ENCODE data around the gene MAGEB17.
A peak's percentile ranks its signal among the peaks of the same experiment; 100 is the strongest.

GRCh38 chrX:16123222-16123786, 44.0 kb upstream of the MAGEB17 start, which contains the start of gene GRPR:
- TF ChIP-seq RFX5 (IDR thresholded peaks at IDR 0.05) (no peak), RNF2 (IDR thresholded peaks at IDR 0.05; ENCODE audit: borderline replicate concordance, low read depth) (no peak), ELK1 (IDR thresholded peaks at IDR 0.05; ENCODE audit: low read depth, low read length) (no peak), POLR2A (IDR thresholded peaks at IDR 0.05; ENCODE audit: low read length) (no peak), E2F6 (IDR thresholded peaks at IDR 0.05; ENCODE audit: borderline replicate concordance, low read depth) (no peak), EHMT2 (IDR thresholded peaks at IDR 0.05; ENCODE audit: low read depth) (no peak), MYC (IDR thresholded peaks at IDR 0.05; ENCODE audit: borderline replicate concordance, low read length) (no peak), GATA3 (IDR thresholded peaks at IDR 0.05; ENCODE audit: borderline replicate concordance) (no peak), ESRRA (IDR thresholded peaks at IDR 0.05; ENCODE audit: borderline replicate concordance, low read length) (no peak), EHF (CRISPR knock-in tag; IDR thresholded peaks at IDR 0.05) (no peak), EP300 (IDR thresholded peaks at IDR 0.05) (no peak)
- TF ChIP-seq, protein P1, sequence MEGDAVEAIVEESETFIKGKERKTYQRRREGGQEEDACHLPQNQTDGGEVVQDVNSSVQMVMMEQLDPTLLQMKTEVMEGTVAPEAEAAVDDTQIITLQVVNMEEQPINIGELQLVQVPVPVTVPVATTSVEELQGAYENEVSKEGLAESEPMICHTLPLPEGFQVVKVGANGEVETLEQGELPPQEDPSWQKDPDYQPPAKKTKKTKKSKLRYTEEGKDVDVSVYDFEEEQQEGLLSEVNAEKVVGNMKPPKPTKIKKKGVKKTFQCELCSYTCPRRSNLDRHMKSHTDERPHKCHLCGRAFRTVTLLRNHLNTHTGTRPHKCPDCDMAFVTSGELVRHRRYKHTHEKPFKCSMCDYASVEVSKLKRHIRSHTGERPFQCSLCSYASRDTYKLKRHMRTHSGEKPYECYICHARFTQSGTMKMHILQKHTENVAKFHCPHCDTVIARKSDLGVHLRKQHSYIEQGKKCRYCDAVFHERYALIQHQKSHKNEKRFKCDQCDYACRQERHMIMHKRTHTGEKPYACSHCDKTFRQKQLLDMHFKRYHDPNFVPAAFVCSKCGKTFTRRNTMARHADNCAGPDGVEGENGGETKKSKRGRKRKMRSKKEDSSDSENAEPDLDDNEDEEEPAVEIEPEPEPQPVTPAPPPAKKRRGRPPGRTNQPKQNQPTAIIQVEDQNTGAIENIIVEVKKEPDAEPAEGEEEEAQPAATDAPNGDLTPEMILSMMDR (IDR thresholded peaks at IDR 0.05) = peak; percentile 63

All from A549 (cell line).